IgD-negative memory B cell (primary cell): Measurements from ENCODE around the gene SYMPK. TPM values are rescaled to one million over a fixed set of nuclear protein-coding genes. Genes with fewer than 3 reads are reported as not detected.

Experiments used
- H3K27ac Mint-ChIP-seq, 3 donors: one replicate each; pipeline ENCODE4 v1.8.0; 2020 to 2022; ENCODE audit warnings: mild to moderate bottlenecking in 3 of 3, mixed read lengths in 3 of 3, moderate library complexity in 1 of 3
- H3K27me3 Mint-ChIP-seq: one replicate; pipeline ENCODE4 v1.8.0; 2021; ENCODE audit warnings: mixed read lengths
- H3K36me3 Mint-ChIP-seq: one replicate; pipeline ENCODE4 v1.8.0; 2020; ENCODE audit warnings: mild to moderate bottlenecking, mixed read lengths
- H3K4me1 Mint-ChIP-seq, 3 donors: one replicate each; pipeline ENCODE4 v1.8.0; 2020 to 2022; ENCODE audit warnings: mixed read lengths in 3 of 3, mild to moderate bottlenecking in 1 of 3
- H3K4me3 Mint-ChIP-seq, 4 donors: one replicate each; pipeline ENCODE4 v1.8.0; 2020 to 2022; ENCODE audit warnings: mild to moderate bottlenecking in 4 of 4, mixed read lengths in 4 of 4, moderate library complexity in 3 of 4
- H3K9me3 Mint-ChIP-seq, 3 donors: one replicate each; pipeline ENCODE4 v1.8.0; 2020 to 2021; ENCODE audit warnings: mixed read lengths in 3 of 3, mild to moderate bottlenecking in 1 of 3
- polyA plus RNA-seq: library from polyadenylated mRNA; unstranded; fragments of 300-500 nt; fragmentation: Illumina TruSeq; gene quantifications from one replicate; pipeline ENCODE4 v1.2.3, GENCODE V29; 2021

Gene SYMPK
- polyA plus RNA-seq, 1 donor from 2014 or later, result 26.8 TPM

- H3K27me3 Mint-ChIP-seq, result no peaks in the 10 kb centered on the region
- H3K27ac Mint-ChIP-seq, result peak overlapping the region in 1 of 3 donors; percentile 19
- no peak overlapping the region for H3K4me3 Mint-ChIP-seq
- H3K36me3 Mint-ChIP-seq, result no peaks in the 10 kb centered on the region
- no peaks in the 10 kb centered on the region for H3K9me3 Mint-ChIP-seq
- H3K4me1 Mint-ChIP-seq, result peaks cover 0 to 3% (median 0%) of the 10 kb centered on the region in 3 donors
Observed at GRCh38 chr19:45828945-45829344, 34.0 kb downstream of the SYMPK start.

GRCh38 chr19:45828523-45828922 is 34.4 kb downstream of the SYMPK start:
- no peaks in the 10 kb centered on the region for H3K27me3 Mint-ChIP-seq
- no peak overlapping the region for H3K27ac Mint-ChIP-seq
- no peaks in the 10 kb centered on the region for H3K36me3 Mint-ChIP-seq
- H3K4me1 Mint-ChIP-seq, result peaks cover 0 to 3% (median 0%) of the 10 kb centered on the region in 3 donors
- no peak overlapping the region for H3K4me3 Mint-ChIP-seq
- no peaks in the 10 kb centered on the region for H3K9me3 Mint-ChIP-seq

GRCh38 chr19:45827459-45828093 is 35.4 kb downstream of the SYMPK start:
- peak overlapping the region in 1 of 4 donors; percentile 13 for H3K4me3 Mint-ChIP-seq
- no peaks in the 10 kb centered on the region for H3K27me3 Mint-ChIP-seq
- H3K36me3 Mint-ChIP-seq, result no peaks in the 10 kb centered on the region
- H3K9me3 Mint-ChIP-seq, result no peaks in the 10 kb centered on the region
- peaks cover 0 to 3% (median 0%) of the 10 kb centered on the region in 3 donors for H3K4me1 Mint-ChIP-seq
- H3K27ac Mint-ChIP-seq, result no peak overlapping the region

- Mint-ChIP-seq H3K36me3 (no peaks in the 10 kb centered on the region), H3K27me3 (no peaks in the 10 kb centered on the region), H3K9me3 (no peaks in the 10 kb centered on the region), H3K27ac (no peak overlapping the region), H3K4me3 (no peak overlapping the region), H3K4me1 (peaks cover 0 to 3% (median 0%) of the 10 kb centered on the region in 3 donors)
Observed at GRCh38 chr19:45826934-45827333, 36.0 kb downstream of the SYMPK start.

- Mint-ChIP-seq H3K4me1 (peaks cover 0 to 3% (median 0%) of the 10 kb centered on the region in 3 donors), H3K4me3 (no peak overlapping the region), H3K27ac (peak overlapping the region in 1 of 3 donors; percentile 80), H3K9me3 (no peaks in the 10 kb centered on the region), H3K36me3 (no peaks in the 10 kb centered on the region), H3K27me3 (no peaks in the 10 kb centered on the region)
Observed at GRCh38 chr19:45825917-45826893, 36.7 kb downstream of the SYMPK start.

- Mint-ChIP-seq H3K4me1 (peaks cover 0 to 3% (median 0%) of the 10 kb centered on the region in 3 donors), H3K36me3 (no peaks in the 10 kb centered on the region), H3K27ac (no peak overlapping the region), H3K4me3 (no peak overlapping the region), H3K27me3 (no peaks in the 10 kb centered on the region), H3K9me3 (no peaks in the 10 kb centered on the region)
Observed at GRCh38 chr19:45825263-45825605, 37.7 kb downstream of the SYMPK start.

- Mint-ChIP-seq H3K27me3 (no peaks in the 10 kb centered on the region), H3K9me3 (no peaks in the 10 kb centered on the region), H3K36me3 (no peaks in the 10 kb centered on the region), H3K4me3 (peak overlapping the region in 1 of 4 donors; percentile 37), H3K27ac (peak overlapping the region in 1 of 3 donors; percentile 50), H3K4me1 (peaks cover 0 to 2% (median 0%) of the 10 kb centered on the region in 3 donors)
Observed at GRCh38 chr19:45824531-45825262, 38.2 kb downstream of the SYMPK start.

- Mint-ChIP-seq H3K36me3 (no peaks in the 10 kb centered on the region), H3K27ac (no peak overlapping the region), H3K4me3 (peak overlapping the region in 1 of 4 donors; percentile 37), H3K27me3 (no peaks in the 10 kb centered on the region), H3K9me3 (no peaks in the 10 kb centered on the region), H3K4me1 (peaks cover 0 to 2% (median 0%) of the 10 kb centered on the region in 3 donors)
Observed at GRCh38 chr19:45824041-45824471, 38.9 kb downstream of the SYMPK start.

GRCh38 chr19:45823182-45823581 is 39.8 kb downstream of the SYMPK start:
- Mint-ChIP-seq H3K27ac (peak overlapping the region in 1 of 3 donors; percentile 57), H3K4me1 (peaks cover 0 to 2% (median 0%) of the 10 kb centered on the region in 3 donors), H3K36me3 (no peaks in the 10 kb centered on the region), H3K27me3 (no peaks in the 10 kb centered on the region), H3K4me3 (no peak overlapping the region), H3K9me3 (no peaks in the 10 kb centered on the region)

- H3K27ac Mint-ChIP-seq, result no peak overlapping the region
Observed at GRCh38 chr19:45822716-45823115, 40.2 kb downstream of the SYMPK start.

GRCh38 chr19:45821570-45821969 is 41.4 kb downstream of the SYMPK start:
- peaks cover 3 to 8% (median 5%) of the 10 kb centered on the region in 3 donors for H3K4me1 Mint-ChIP-seq
- H3K27ac Mint-ChIP-seq, result no peak overlapping the region
- H3K9me3 Mint-ChIP-seq, result no peaks in the 10 kb centered on the region
- no peaks in the 10 kb centered on the region for H3K27me3 Mint-ChIP-seq
- H3K4me3 Mint-ChIP-seq, result no peak overlapping the region
- no peaks in the 10 kb centered on the region for H3K36me3 Mint-ChIP-seq

More at GRCh38 chr19:45822716-45823115, 40.2 kb downstream of the SYMPK start:
- Mint-ChIP-seq H3K27me3 (no peaks in the 10 kb centered on the region), H3K4me1 (peaks cover 0 to 2% (median 0%) of the 10 kb centered on the region in 3 donors), H3K9me3 (no peaks in the 10 kb centered on the region), H3K36me3 (no peaks in the 10 kb centered on the region), H3K4me3 (no peak overlapping the region)

- Mint-ChIP-seq H3K27ac (no peak overlapping the region), H3K36me3 (no peaks in the 10 kb centered on the region), H3K27me3 (no peaks in the 10 kb centered on the region), H3K9me3 (no peaks in the 10 kb centered on the region), H3K4me1 (peaks cover 3 to 8% (median 5%) of the 10 kb centered on the region in 3 donors), H3K4me3 (no peak overlapping the region)
Observed at GRCh38 chr19:45821103-45821521, 41.8 kb downstream of the SYMPK start.

- Mint-ChIP-seq H3K36me3 (no peaks in the 10 kb centered on the region), H3K9me3 (no peaks in the 10 kb centered on the region), H3K4me1 (peaks cover 3 to 8% (median 5%) of the 10 kb centered on the region in 3 donors), H3K4me3 (no peak overlapping the region), H3K27me3 (no peaks in the 10 kb centered on the region), H3K27ac (peak overlapping the region in 1 of 3 donors; percentile 64)
Observed at GRCh38 chr19:45820413-45821102, 42.4 kb downstream of the SYMPK start.

GRCh38 chr19:45819769-45820168 is 43.2 kb downstream of the SYMPK start:
- Mint-ChIP-seq H3K9me3 (no peaks in the 10 kb centered on the region), H3K36me3 (no peaks in the 10 kb centered on the region), H3K4me3 (no peak overlapping the region), H3K27ac (peak overlapping the region in 1 of 3 donors; percentile 64), H3K27me3 (no peaks in the 10 kb centered on the region), H3K4me1 (peaks cover 3 to 8% (median 5%) of the 10 kb centered on the region in 3 donors)
